Tibial nerve (tissue), 4 donors: ENCODE results near the gene SLC66A3. TPM values are rescaled to one million over a fixed set of nuclear protein-coding genes. Genes with fewer than 3 reads are reported as not detected.

Source experiments
- DNase-seq, 2 donors: peaks; one replicate each; pipeline ENCODE4 v3.0.0-alpha.2; 2019; ENCODE audit warnings: low spot score in 2 of 2
- H3K27ac ChIP-seq, 4 donors: fragments of 200-600 bp; sonication (generic) in 3 of 4; one replicate each; pipeline ENCODE4 v1.5.1; 2017 to 2019; ENCODE audit warnings: mild to moderate bottlenecking in 1 of 4
- H3K27me3 ChIP-seq, 2 donors: fragments of 200-600 bp; sonication (generic) in 1 of 2; one replicate each; pipeline versions ENCODE4 v1.5.1 to v1.6.0; 2017 to 2019
- H3K36me3 ChIP-seq, 3 donors: fragments of 200-600 bp; sonication (generic); one replicate each; pipeline ENCODE4 v1.5.1; 2018 to 2019
- H3K4me1 ChIP-seq, 4 donors: fragments of 200-600 bp; sonication (generic) in 3 of 4; one replicate each; pipeline ENCODE4 v1.5.1; 2017 to 2019
- H3K4me3 ChIP-seq, 4 donors: fragments of 200-600 bp; sonication (generic) in 3 of 4; one replicate each; pipeline ENCODE4 v1.5.1; 2017 to 2019; ENCODE audit warnings: mild to moderate bottlenecking in 1 of 4, moderate library complexity in 1 of 4
- H3K9me3 ChIP-seq, 4 donors: fragments of 200-600 bp; sonication (generic) in 3 of 4; one replicate each; pipeline ENCODE4 v1.5.1; 2017 to 2019
- CTCF ChIP-seq, 5 experiments: fragments of 200-600 bp in 3 of 5; fragments of 450-650 bp in 2 of 5; sonication (generic) in 3 of 5; IDR thresholded peaks; one replicate each; pipeline ENCODE4 v1.5.1; 2016 to 2019; ENCODE audit warnings: antibody characterized with exemption in 5 of 5, mild to moderate bottlenecking in 3 of 5, moderate library complexity in 2 of 5
- EP300 ChIP-seq, 2 donors: sonication (generic); formaldehyde crosslinking; IDR thresholded peaks; one replicate each; pipeline ENCODE4 v1.6.1; 2017; ENCODE audit warnings: antibody characterized with exemption in 2 of 2, mild to moderate bottlenecking in 1 of 2
- POLR2A ChIP-seq, 2 donors: fragments of 450-650 bp; IDR thresholded peaks; one replicate each; pipeline ENCODE4 v1.6.1; 2017; ENCODE audit warnings: antibody characterized with exemption in 2 of 2, mild to moderate bottlenecking in 2 of 2, moderate library complexity in 2 of 2
- WGBS, 2 donors: methylation state at CpG; one replicate each; pipeline ENCODE4 v1.1.5; 2018; 5-methylcytosine and 5-hydroxymethylcytosine counted together
- total RNA-seq, 4 donors: library from RNA; depleted of rRNA; stranded (reverse); fragments of >200 nt; gene quantifications; one replicate each; pipeline ENCODE4 v1.1.0, GENCODE V29; 2016

SLC66A3 gene
- total RNA-seq, 4 donors from 2014 or later: 49.8 to 120 (median 112) TPM

GRCh38 chr2:11140492-11140891 lies 14.8 kb upstream of the SLC66A3 start:
- no peaks in the 10 kb centered on the region for H3K4me1 ChIP-seq
- no peaks in the 10 kb centered on the region for H3K36me3 ChIP-seq
- H3K4me3 ChIP-seq: no peak overlapping the region
- no peak for TF ChIP-seq EP300 (IDR thresholded peaks at IDR 0.05)
- no peak for DNase-seq
- peaks cover 0 to 10% of the 10 kb centered on the region in 2 donors for H3K27me3 ChIP-seq
- H3K27ac ChIP-seq: no peak overlapping the region
- H3K9me3 ChIP-seq: no peaks in the 10 kb centered on the region
- 82% methylated on average over 4 of the region's 4 CpGs for WGBS, 2 donors

- no peaks in the 10 kb centered on the region for H3K9me3 ChIP-seq
- no peaks in the 10 kb centered on the region for H3K36me3 ChIP-seq
- peaks cover 0 to 10% of the 10 kb centered on the region in 2 donors for H3K27me3 ChIP-seq
- WGBS, 2 donors: 80 to 87% methylated on average over 4 of the region's 4 CpGs
- no peak for DNase-seq
- H3K4me3 ChIP-seq: no peak overlapping the region
- TF ChIP-seq POLR2A (IDR thresholded peaks at IDR 0.05) (no peak), EP300 (IDR thresholded peaks at IDR 0.05) (no peak), CTCF (IDR thresholded peaks at IDR 0.05) (no peak)
- H3K4me1 ChIP-seq: no peaks in the 10 kb centered on the region
- H3K27ac ChIP-seq: no peak overlapping the region
Observed at GRCh38 chr2:11141319-11141718, 13.9 kb upstream of the SLC66A3 start.

- 73 to 79% methylated on average over 3 of the region's 3 CpGs for WGBS, 2 donors
- no peaks in the 10 kb centered on the region for H3K4me1 ChIP-seq
- no peaks in the 10 kb centered on the region for H3K36me3 ChIP-seq
- no peak overlapping the region for H3K27ac ChIP-seq
- no peaks in the 10 kb centered on the region for H3K9me3 ChIP-seq
- TF ChIP-seq POLR2A (IDR thresholded peaks at IDR 0.05): no peak
- no peak for DNase-seq
- no peak overlapping the region for H3K4me3 ChIP-seq
- H3K27me3 ChIP-seq: peaks cover 0 to 10% of the 10 kb centered on the region in 2 donors
Observed at GRCh38 chr2:11142330-11142729, 12.9 kb upstream of the SLC66A3 start.

GRCh38 chr2:11142987-11143386 lies 12.3 kb upstream of the SLC66A3 start:
- no peak overlapping the region for H3K27ac ChIP-seq
- no peak for DNase-seq
- H3K27me3 ChIP-seq: peaks cover 0 to 10% of the 10 kb centered on the region in 2 donors
- no peaks in the 10 kb centered on the region for H3K4me1 ChIP-seq
- 73 to 76% methylated on average over 6 of the region's 6 CpGs for WGBS, 2 donors
- H3K4me3 ChIP-seq: no peak overlapping the region
- no peaks in the 10 kb centered on the region for H3K9me3 ChIP-seq
- TF ChIP-seq EP300 (IDR thresholded peaks at IDR 0.05) (no peak), CTCF (IDR thresholded peaks at IDR 0.05) (no peak), POLR2A (IDR thresholded peaks at IDR 0.05) (no peak)
- no peaks in the 10 kb centered on the region for H3K36me3 ChIP-seq

- H3K27me3 ChIP-seq: peaks cover 0 to 10% of the 10 kb centered on the region in 2 donors
Observed at GRCh38 chr2:11144077-11144737, 11.1 kb upstream of the SLC66A3 start.

GRCh38 chr2:11144738-11145079 lies 10.6 kb upstream of the SLC66A3 start:
- no peaks in the 10 kb centered on the region for H3K9me3 ChIP-seq
- TF ChIP-seq CTCF (IDR thresholded peaks at IDR 0.05): no peak
- no peak for TF ChIP-seq EP300 (IDR thresholded peaks at IDR 0.05)
- TF ChIP-seq POLR2A (IDR thresholded peaks at IDR 0.05): no peak
- H3K4me1 ChIP-seq: no peaks in the 10 kb centered on the region
- no peak for DNase-seq
- no peak overlapping the region for H3K27ac ChIP-seq
- H3K27me3 ChIP-seq: peaks cover 0 to 10% of the 10 kb centered on the region in 2 donors
- 85 to 88% methylated on average over 6 of the region's 6 CpGs for WGBS, 2 donors
- no peaks in the 10 kb centered on the region for H3K36me3 ChIP-seq
- H3K4me3 ChIP-seq: no peak overlapping the region

More at GRCh38 chr2:11144077-11144737, 11.1 kb upstream of the SLC66A3 start:
- Histone ChIP-seq H3K9me3 (no peaks in the 10 kb centered on the region), H3K4me3 (no peak overlapping the region), H3K36me3 (no peaks in the 10 kb centered on the region), H3K27ac (no peak overlapping the region), H3K4me1 (no peaks in the 10 kb centered on the region)
- 80 to 83% methylated on average over 7 of the region's 7 CpGs for WGBS, 2 donors
- TF ChIP-seq EP300 (IDR thresholded peaks at IDR 0.05) (no peak), POLR2A (IDR thresholded peaks at IDR 0.05) (no peak), CTCF (IDR thresholded peaks at IDR 0.05) (no peak)
- no peak for DNase-seq
